Coronary artery (tissue), 2 donors: ENCODE results near the gene ACSL6.
A peak's percentile ranks its signal among the peaks of the same experiment; 100 is the strongest.

ENCODE experiments used
- DNase-seq: peaks from one replicate; pipeline ENCODE4 v3.0.0-alpha.2; 2017; ENCODE audit warnings: low spot score
- H3K27ac ChIP-seq, 2 donors: fragments of 200-600 bp; sonication (generic); one replicate each; pipeline ENCODE4 v1.5.1; 2016 to 2019
- H3K4me3 ChIP-seq: fragments of 200-600 bp; sonication (generic); 2 replicates; pipeline ENCODE4 v1.5.1; 2016; ENCODE audit warnings: mild to moderate bottlenecking, moderate library complexity
- TF ChIP-seq, protein P1 (sequence below): fragments of 200-600 bp; sonication (generic); IDR thresholded peaks from one replicate; pipeline ENCODE4 v1.5.1; 2019; ENCODE audit warnings: antibody characterized with exemption

ACSL6 gene

GRCh38 chr5:131986161-131986912 lies 25.1 kb downstream of the ACSL6 start:
- H3K27ac ChIP-seq: no peak overlapping the region
- TF ChIP-seq, protein P1, sequence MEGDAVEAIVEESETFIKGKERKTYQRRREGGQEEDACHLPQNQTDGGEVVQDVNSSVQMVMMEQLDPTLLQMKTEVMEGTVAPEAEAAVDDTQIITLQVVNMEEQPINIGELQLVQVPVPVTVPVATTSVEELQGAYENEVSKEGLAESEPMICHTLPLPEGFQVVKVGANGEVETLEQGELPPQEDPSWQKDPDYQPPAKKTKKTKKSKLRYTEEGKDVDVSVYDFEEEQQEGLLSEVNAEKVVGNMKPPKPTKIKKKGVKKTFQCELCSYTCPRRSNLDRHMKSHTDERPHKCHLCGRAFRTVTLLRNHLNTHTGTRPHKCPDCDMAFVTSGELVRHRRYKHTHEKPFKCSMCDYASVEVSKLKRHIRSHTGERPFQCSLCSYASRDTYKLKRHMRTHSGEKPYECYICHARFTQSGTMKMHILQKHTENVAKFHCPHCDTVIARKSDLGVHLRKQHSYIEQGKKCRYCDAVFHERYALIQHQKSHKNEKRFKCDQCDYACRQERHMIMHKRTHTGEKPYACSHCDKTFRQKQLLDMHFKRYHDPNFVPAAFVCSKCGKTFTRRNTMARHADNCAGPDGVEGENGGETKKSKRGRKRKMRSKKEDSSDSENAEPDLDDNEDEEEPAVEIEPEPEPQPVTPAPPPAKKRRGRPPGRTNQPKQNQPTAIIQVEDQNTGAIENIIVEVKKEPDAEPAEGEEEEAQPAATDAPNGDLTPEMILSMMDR: no peak
- H3K4me3 ChIP-seq: no peak overlapping the region
- DNase-seq: no peak

DNA sequence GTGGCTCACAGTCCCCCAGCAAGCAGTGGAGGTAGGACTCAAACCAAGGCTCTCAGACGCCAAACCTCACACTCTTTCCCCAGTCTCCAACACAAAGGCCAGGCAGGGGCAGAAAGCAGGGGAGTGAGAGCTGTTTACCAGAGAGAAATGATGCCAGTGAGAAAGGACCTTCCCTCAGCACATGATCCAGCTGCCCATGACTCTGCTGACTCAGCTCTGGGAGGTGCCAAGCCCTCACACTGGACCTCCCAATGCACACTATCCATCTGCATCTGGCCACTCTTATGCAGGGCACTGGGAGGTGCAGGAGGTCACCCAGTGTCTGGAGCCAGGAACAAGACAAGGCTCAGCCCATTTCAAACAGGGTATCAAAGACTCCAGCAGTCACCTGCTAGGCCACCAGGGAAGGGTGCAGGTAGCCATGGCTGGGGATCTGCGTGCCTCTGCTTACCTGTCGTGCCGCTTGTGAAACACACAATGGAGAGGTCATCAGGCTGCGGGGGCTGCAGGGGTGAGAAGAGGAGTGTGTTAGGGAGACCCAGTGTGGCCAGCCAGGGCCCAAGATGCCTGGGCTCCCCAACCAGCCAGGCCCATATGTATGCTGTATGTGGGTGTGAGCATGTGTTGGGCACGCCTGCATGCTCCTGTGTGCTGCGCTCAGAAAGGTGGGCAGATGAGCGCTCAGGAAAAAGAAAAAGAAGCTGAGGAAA lies 26.3 kb downstream of the ACSL6 start:
- DNase-seq: no peak
- H3K4me3 ChIP-seq: no peak overlapping the region
- no peak overlapping the region for H3K27ac ChIP-seq
- TF ChIP-seq, protein P1: no peak

GRCh38 chr5:131983244-131983771 lies 28.1 kb downstream of the ACSL6 start:
- Histone ChIP-seq H3K27ac (no peak overlapping the region), H3K4me3 (no peak overlapping the region)
- no peak for DNase-seq
- TF ChIP-seq, protein P1: no peak

GRCh38 chr5:131981516-131981915 lies 29.9 kb downstream of the ACSL6 start:
- H3K27ac ChIP-seq: no peak overlapping the region
- DNase-seq: no peak
- no peak overlapping the region for H3K4me3 ChIP-seq
- TF ChIP-seq, protein P1: no peak

DNA sequence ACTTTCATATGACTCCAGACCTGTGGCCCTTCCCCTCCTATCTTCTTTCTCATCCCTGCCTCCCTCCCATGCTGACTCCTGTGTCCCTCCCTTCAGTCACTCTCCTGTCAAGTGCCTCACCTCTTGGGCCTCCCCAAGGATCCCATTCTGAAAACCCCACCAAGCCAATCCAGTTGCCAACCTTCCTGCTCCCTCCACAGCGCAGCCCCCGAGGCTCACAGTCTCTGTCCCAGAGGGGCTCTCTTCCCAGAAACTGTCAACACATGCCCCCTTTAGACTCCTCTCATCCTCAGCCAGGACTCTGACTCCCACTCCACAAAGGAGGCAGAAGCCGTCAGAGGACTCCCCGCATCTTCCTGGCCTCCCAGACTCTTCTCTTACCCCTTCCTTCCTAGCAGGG lies 30.8 kb downstream of the ACSL6 start:
- TF ChIP-seq, protein P1: no peak
- Histone ChIP-seq H3K27ac (no peak overlapping the region), H3K4me3 (no peak overlapping the region)
- DNase-seq: no peak

DNA sequence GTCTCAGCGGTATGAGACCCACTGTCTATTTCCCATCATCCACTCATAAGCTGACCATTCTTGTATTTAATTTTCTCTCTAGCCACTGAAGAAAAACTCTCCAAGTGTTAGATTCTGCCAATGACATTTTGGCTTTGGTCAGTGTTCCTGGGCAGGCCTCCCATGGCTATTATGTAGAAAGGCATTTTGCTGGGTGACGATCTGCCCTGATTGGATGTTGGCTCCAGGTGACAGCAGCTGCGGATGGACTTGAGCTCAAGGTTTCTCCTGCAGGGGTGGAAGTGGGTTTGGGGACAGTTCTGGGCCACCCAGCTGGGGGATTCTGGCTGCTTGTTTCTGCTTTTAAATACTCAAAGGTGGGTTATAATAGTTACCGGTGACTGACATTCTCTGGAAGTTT lies 31.6 kb downstream of the ACSL6 start:
- TF ChIP-seq, protein P1: no peak
- Histone ChIP-seq H3K4me3 (no peak overlapping the region), H3K27ac (no peak overlapping the region)
- DNase-seq: no peak

GRCh38 chr5:131977212-131977604 lies 34.2 kb downstream of the ACSL6 start:
- Histone ChIP-seq H3K27ac (no peak overlapping the region), H3K4me3 (no peak overlapping the region)
- peak; percentile 45 for DNase-seq
- TF ChIP-seq, protein P1: no peak
